ENCODE results near the gene EDN2.
A peak's percentile ranks its signal among the peaks of the same experiment; 100 is the strongest.

Gene EDN2

DNA sequence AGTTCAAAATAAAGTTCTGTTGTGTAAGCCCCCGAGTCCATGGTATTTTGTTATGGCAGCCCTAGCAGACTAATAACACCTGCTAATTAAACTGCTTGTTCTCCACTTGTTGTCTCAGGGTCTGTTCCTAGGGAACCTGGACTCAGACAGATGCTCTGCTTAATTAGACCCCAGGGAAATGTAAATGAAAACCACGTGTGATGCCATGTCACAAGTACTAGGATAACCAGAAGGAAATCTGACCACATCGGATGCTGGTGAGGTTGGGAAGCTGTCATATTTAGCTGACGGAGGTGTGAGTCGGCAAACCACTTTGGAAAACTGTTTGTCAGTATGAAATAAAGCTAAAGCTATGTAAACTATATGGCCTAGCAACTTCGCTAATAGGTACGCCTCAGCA is 19.6 kb downstream of the EDN2 start:
- no peak for TF ChIP-seq CTCF (conservative IDR thresholded peaks at IDR 0.05; ENCODE audit: low read depth, low read length)
- H3K4me3 ChIP-seq (ENCODE audit: low read depth, low read length): no peak overlapping the region
- DNase-seq (ENCODE audit: low read depth): no peak

DNA sequence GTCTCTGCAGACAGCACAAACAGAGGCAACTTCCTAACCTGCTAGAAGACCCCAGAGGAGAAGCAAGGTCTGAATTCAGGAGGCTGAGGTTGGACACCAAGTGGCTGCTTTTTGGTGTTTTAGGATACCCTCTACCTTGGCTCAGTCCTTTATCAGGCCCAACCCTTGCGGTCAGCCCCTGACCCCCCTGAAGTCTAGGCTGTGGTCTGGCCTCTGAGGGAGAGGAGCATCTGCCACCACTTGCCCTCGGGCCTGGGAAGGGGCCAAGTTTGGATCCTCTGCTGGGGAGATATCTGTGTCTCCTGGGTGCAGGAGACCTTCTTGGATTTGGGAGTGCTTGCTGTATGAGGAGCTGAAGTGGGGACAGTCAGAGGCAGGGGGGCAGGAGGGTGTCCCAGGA is 21.0 kb downstream of the EDN2 start:
- TF ChIP-seq CTCF (conservative IDR thresholded peaks at IDR 0.05; ENCODE audit: low read depth, low read length): no peak
- no peak for DNase-seq (ENCODE audit: low read depth)
- no peak overlapping the region for H3K4me3 ChIP-seq (ENCODE audit: low read depth, low read length)

DNA sequence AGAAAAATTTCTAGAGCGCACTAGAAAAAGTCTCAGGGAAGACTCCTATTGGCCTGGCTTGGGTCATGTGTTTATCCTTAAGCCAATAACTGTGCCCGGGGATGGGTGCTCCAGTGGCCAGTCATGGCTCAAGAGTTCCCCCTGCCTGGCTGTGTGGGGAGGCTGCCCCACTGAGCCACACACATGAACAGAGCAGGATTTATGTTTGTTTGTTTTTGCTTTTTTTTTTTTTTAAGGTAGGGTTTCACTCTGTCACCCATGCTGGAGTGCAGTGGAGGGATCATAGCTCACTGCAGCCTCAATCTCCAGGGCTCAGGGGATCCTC is 21.8 kb downstream of the EDN2 start:
- DNase-seq (ENCODE audit: low read depth): no peak
- no peak overlapping the region for H3K4me3 ChIP-seq (ENCODE audit: low read depth, low read length)
- no peak for TF ChIP-seq CTCF (conservative IDR thresholded peaks at IDR 0.05; ENCODE audit: low read depth, low read length)

GRCh38 chr1:41461790-41462679 is 22.4 kb downstream of the EDN2 start:
- no peak overlapping the region for H3K4me3 ChIP-seq (ENCODE audit: low read depth, low read length)
- peak; percentile 57 for DNase-seq (ENCODE audit: low read depth)
- no peak for TF ChIP-seq CTCF (conservative IDR thresholded peaks at IDR 0.05; ENCODE audit: low read depth, low read length)

- DNase-seq (ENCODE audit: low read depth): no peak
- no peak for TF ChIP-seq CTCF (conservative IDR thresholded peaks at IDR 0.05; ENCODE audit: low read depth, low read length)
Observed at GRCh38 chr1:41456847-41457540, 27.5 kb downstream of the EDN2 start.

GRCh38 chr1:41455479-41456332 is 28.8 kb downstream of the EDN2 start:
- DNase-seq (ENCODE audit: low read depth): peak; percentile 49
- H3K4me3 ChIP-seq (ENCODE audit: low read depth, low read length): no peak overlapping the region
- no peak for TF ChIP-seq CTCF (conservative IDR thresholded peaks at IDR 0.05; ENCODE audit: low read depth, low read length)

More at GRCh38 chr1:41456847-41457540, 27.5 kb downstream of the EDN2 start:
- no peak overlapping the region for H3K4me3 ChIP-seq (ENCODE audit: low read depth, low read length)

All from choroid plexus epithelial cell (primary cell).